SIG-M5 treated with dmso at 0.1 percent for 504 hours (cell line): ENCODE data around the gene PEX19.

Source experiments
- DNase-seq: peaks from one replicate; lab custom pipeline; 2025; ENCODE audit not compliant: unreplicated experiment; lab: John Stamatoyannopoulos, UW

The PEX19 gene

DNA sequence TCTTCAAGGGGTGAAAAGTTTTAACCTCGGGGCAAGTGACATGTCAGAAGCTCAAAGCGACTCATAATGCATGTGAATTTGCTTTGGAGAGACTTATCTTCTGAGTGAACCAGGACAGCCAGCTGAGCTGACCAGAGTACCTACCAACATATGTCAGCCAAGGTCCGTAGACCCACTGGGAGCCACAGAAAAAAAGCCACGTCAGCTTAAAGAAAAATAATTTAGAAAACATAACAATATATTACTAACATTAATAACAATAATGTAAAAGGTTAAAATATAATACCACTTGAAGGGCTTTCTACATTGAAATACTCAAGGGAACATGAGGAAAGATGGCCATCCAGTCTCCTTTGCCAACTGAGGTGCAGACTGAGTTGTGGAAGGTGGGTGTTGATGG is 6.9 kb downstream of the PEX19 start:
- no peak for DNase-seq

DNA sequence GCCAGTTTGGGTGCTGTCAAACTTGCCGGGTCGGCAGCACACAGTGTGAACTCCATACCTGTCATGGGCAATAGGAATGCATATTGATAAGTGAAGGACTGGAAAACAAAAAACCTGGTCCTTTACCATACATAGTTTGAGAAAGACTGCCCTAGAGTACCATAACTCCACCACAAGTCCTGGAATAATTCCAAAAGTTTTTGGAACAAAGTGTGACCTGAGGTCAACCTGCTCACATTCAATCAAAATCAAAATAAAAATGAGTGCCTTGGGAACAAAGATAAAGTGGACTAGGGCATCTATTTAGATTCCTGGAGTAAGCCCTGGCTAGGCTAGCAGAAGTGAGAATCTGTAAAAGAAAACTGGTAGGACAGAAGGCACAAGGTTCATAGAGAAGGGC is 7.6 kb downstream of the PEX19 start:
- no peak for DNase-seq

DNA sequence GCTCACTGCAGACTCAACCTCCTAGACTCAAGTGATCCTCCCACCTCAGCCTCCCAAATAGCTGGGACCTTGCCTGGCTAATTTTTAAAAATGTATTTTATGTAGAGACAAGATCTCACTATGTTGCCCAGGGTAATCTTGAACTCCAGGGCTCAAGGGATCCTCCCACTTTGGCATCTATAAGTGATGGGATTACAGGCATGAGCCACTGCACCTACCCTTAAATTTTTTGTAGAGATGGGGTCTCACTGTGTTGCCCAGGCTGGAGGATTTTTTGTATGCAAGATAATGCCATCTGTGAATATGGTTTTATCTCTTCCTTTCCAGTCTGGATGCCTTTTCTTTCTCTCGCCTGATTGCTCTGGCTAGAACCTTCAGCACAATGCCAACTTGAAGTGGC is 13.9 kb downstream of the PEX19 start:
- DNase-seq: no peak

DNA sequence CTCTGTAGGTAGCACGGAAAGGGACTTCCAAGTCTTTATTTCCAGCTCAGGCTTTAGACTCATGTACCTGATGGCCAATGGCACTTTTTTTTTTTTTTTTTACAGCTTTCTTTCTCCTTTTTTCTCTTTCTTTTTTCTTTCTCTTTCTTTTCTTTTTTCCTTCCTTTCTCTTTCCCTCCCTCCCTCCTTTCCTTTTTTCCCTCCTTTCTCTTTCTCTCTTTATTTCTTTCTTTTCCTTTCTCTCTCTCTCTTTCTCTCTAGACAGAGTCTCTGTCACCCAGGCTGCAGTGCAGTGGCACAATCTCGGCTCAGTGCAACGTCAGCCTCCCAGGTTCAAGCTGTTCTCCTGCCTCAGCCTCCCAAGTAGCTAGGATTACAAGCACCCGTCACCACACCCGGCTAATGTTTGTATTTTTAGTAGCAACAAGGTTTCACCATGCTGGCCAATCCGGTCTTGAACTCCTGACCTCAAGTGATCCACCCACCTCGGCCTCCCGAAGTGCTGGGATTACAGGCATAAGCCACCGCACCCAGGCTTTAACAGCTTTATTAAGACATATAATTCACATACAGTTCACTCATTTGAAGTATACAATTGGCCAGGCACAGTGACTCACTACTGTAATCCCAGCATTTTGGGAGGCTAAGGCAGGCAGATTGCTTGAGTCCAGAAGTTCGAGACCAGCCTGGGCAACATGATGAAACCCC is 17.5 kb downstream of the PEX19 start:
- DNase-seq: no peak

DNA sequence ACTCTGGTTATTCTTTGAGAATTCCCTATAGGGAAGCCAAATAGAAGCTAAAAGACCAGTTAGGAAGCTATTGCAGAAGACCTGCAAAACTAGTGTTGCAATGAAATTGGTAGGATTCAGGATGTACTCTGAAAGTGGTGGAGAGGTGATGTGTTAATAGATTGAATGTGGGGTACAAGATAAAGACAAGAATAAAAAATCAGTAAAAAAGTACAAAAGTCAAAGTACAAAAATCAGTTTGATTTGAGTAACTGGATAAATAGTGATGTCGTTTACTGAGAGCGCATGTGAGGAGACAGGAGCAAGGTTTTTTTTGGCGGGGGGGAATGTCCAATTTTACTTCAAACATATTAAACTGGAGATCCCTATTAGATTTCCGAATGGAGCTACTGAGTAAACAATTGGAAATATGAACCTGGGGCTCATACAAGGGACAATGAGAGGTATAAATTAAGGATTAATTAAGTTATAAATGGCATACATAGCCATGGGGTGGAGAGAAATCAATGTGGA is 20.1 kb downstream of the PEX19 start:
- no peak for DNase-seq

DNA sequence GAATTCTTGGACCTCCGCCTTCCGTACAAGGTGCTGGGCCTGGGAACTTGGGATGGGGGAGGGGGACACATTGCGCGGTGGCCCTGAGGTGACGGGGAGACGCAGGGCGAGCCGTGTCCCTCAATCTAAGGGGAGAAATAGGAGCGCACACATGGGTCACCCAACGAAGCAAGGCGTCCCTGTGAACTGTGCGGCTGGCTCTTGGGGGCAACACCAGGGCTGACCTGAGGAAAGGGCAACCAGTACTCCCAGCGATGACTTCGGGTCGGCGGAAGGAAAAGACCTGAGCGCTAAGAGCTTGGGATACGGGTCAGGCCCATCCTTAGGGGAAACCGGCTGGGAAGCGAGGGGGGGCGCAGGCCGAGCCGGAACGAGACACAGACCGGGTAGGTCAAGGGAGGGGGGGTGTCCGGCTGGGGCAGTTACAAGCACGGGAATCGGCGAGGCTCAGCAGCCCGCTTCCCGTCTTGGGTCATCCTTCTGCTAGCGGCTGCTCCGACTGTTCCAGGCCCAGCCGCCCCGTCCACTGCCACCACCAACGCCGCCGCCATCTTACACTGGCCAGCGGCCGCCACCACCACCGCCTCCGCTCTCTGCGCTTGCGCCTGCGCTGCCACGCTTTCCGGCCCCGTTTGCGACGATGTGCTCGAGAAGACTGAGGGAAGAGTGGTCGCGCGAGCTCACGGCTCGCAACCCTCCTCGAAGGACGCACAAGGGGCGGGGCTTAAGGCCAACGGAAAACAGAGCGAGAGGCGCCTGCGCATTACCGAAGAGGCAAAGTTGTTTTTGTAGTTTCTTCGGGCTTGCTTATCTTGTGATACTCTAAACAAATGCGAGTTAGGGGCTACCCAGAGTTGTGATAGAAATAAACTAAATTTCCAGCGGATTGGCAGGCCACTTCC is 22.8 kb downstream of the PEX19 start, which contains the start of gene DCAF8:
Gene DCAF8 (minus strand): TSS at position 657 of the 902 bp plus-strand sequence. CDS start 18,541 bp downstream, outside the sequence.
- peak; percentile 98 for DNase-seq

DNA sequence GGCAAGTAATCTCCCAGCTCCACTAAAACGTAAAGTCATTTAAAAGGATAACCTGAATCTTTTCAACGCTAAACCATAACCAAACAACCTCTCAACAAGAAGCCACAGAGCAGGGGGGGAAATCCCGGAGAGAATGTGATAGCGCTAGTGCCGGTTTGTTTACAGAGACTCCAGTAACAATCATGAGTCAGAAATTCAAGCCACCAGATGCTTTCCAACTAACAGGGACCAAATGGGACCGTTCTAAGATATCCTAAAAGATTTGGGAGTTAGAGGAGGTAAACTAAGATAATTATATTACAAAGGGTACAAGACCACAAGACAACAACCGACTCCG is 23.4 kb downstream of the PEX19 start:
- DNase-seq: peak; percentile 74

DNA sequence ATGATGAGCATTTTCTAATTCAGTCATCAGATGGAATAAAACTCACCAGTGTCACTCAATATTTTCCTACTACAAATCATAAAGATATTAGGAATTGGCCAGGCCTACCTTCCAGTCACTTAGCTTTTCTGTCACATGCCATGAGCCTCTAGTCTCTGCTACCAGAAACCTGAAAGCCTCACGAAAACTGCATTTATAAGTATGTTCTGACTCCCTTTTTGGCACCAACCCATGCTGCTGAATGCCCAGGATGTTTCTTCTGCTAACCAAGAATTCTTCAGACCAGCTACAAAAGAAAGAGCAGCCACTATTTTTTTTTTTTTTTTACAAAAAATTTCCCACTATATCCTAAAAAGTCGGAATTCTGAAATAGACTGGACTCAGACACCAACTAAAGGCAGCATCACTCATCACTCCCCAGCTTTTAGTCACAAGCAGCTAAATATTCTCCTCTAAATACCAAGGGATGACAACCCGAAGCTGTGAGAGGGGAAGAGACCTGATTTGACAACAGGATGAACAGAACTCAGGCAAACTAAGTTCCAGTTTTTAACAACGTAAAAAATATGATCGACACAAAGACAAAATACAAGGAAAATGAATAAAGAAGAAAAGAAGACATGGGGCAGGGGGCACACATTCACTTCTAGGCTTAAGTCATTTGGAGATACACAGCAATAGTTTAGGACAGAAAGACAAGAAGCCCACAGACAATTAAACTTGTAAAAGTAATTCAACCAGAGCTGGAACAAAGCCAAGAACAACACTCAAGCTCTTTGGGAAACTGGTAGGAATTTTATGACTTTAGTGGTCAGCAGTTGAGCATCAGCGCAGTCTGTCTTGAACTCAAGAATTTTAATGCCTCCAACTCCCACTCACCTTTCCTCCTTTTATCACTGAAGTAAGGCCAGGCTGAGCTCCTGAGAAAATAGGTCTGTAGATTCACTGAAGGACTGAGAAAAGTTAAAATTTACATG is 24.2 kb downstream of the PEX19 start:
- no peak for DNase-seq

DNA sequence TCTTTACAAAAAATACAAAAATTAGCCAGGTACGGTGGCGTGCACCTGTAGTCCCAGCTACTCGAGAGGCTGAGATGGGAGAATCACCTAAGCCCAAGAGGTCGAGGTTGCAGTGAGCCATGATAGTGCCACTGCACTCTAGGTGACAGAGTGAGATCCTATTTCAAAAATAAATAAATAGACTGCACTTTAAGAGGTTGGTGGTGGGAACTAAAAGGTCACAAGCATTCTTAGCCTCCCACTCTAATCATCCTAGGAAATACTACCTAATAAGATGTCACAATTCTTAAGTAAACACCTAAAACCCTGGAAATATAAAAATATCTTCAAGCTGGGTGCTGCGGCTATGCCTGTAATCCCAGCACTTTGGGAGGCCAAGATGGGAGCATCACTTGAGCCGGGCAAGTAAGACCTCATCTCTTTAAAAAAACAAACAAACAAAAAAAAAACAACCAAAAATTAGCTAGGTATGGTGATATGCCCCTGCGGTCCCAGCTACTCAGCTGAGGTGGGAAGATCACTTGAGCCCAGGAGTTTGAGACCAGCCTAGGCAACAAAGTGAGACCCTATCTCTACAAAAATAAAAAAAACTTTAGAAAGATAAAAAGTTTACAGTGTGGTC is 26.6 kb downstream of the PEX19 start:
- no peak for DNase-seq

DNA sequence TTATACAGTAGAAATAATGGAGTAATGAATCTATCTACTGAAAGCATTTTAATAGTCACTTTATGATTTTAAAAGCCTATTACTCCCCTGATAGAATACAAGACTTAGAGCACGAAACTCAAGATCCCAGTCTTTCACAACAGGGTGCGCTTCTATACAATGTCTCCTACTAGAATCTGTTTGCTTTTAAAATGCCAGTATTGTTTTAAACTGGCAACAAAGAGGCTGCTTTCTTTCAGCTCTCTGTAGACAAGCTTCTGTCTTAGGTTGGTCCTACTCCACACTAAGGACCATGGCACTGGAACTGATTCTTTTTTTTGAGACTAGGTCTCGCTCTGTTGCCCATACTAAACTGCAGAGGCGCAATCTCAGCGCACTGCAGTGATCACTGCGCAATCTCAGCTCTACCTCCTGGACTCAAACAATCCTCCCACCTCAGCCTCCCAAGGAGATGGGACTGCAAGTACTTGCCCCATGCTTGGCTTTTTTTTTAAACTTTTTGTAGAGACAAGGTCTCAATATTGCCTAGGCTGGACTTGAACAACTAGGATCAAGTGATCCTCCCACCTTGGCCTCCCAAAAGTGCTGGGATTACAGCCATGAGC is 27.4 kb downstream of the PEX19 start:
- no peak for DNase-seq

DNA sequence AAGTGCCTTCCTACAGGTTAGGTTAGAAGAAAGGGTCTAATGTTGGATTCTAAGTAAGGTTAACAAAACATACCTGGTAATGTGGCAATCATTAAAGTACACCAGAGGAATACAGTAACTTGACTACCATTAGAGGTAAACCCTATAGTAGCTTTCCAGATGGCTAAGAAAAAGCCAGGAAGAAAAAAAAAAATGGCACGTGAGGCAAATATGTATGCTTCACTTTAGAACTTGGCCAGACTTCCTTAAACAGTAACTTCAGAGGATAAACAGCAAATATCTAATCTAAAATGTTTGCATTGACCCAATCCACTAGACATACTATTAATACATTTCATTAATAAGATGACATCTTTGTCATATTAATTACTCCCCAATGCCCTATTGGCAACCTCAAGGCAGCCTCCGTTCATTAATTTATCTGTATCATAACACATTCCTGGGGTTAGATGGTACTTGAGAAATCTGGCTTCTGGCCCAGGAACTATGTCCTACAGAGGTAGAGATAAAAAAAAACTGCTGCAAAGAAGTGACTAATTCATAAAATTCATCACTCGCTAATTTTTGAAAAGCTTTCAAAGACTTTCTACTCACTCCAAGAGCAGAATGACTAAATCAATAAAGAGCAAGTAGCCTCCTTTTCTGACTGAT is 28.4 kb downstream of the PEX19 start:
- no peak for DNase-seq

DNA sequence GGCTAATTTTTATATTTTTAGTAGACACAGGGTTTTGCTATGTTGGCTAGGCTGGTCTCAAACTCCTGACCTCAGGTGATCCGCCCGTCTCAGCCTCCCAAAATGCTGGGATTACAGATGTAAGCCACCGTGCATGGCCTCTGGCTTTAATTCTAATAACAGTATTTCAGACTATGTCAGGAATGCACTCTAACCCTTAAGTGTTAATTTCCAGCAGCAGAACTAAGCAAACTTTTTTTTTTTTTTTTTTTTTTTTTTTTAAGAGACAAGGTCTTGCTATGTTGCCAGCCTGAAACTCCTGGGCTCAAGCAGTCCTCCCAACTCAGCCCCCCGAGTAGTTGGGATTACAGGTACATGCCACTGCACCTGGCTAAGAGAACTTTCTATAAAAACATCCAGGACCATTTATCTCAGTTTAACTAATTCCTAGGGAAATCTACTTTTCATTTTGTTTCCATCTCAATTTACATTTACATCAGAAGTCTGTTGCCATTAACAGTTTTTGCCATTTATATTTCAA is 29.1 kb downstream of the PEX19 start:
- DNase-seq: no peak

DNA sequence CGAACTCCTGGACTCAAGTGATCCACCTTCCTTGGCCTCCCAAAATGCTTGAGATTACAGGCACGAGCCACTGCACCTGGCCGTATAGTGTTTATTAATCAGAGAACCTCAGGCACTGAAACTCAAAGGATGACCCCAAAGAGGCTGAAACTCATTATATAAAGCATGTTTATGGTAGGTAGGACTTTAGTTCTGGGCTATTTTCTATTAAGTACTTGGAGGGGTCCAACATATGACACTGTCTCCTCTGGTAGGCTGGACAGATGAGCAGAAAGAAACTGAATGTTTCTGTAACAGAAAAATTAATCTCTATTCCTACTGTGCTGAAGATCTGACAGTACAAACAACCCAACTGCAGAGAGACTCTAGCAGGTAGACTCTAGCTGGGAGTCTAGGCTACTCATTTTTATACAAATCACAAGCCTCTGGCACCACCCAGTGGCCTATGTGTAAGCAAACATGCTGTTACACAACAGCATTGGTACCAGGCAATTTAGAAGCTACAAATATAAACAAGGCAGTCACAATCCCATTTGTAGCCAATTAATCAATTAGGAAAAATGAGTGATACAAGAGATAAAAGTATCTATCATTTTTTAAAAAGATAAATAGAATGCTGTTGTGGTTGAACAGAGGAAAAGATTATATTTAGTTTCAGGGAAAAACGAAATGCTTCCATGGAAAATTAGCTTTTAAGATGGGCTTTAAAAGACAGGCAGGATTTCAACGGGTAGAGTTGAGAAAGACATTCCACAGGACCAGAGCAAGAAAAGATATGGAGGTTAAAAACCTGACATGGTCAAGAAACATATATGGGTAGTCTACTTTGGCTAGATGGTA is 33.0 kb downstream of the PEX19 start:
- peak; percentile 77 for DNase-seq

DNA sequence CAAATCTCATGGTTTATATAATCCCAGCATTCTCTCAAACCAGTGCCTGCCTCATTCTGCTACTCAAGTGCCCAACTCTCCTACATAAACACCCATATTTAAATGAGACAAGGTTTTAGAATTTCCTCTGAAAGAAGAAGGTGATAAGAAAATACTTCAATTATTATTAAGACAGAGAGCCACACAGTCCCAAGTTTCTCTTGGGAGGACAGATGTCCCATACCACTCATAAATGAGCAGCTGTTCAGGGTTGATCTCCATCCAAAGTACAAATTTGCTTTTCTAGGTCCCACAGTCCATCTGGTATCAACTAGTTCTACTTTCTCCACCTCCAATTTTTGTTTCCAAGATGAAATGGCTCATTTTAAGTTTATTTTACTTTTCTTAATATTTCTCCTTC is 33.9 kb downstream of the PEX19 start:
- DNase-seq: no peak

DNA sequence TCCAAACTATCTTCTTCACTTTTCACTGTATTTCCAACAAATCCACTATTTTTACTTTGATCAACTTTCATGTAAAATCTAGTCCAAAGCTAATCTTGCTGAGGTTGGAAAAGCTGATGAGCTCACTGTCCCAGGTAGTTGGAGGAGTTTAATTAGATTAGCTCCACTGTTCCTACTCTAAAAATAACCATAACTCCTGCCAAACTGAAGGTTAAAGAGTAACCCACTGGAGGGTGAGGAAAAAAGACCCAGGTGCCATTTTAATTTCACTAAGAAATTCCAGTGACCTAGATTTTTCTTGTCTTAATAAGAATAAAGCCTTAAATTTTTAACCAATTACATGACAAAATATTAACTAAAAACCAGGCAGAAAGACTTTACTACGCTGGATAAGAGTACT is 37.9 kb downstream of the PEX19 start:
- DNase-seq: no peak

DNA sequence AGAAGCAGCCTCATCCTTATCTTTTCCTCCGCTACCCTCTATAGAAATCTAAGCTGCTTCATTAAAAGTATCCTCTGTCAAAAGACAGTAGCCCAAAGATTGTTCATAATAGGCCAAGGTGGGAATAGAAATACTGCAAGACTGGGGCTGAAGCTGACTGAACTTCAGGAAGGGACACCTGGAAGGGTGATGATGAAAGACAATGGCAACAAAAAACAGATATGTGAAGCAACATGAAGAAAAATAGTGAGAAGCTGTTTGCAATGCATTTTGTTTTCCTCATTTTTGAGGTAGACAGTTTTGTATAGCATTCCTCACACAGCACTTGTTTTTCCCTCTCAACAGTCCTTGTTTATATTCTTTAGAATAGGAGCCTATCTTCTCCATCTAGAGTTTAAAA is 39.5 kb downstream of the PEX19 start:
- DNase-seq: no peak

DNA sequence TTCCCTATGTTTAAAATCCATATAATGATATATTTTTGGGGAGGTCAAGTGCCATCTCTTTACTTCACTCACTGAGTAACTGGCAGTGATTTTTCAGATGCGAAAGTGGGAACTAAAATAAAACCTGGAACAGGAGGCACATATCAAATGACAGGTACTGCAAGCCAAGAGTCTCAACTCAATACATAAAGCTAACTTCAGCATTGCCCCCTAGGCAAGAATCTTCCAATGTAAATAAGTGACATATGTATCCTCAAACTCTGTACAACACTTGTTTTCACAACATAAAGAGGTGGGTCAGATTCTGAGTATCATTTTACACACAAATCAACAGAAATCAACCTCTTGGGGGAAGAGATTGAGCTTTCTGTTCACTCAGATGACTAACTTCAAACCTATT is 40.7 kb downstream of the PEX19 start:
- DNase-seq: no peak

DNA sequence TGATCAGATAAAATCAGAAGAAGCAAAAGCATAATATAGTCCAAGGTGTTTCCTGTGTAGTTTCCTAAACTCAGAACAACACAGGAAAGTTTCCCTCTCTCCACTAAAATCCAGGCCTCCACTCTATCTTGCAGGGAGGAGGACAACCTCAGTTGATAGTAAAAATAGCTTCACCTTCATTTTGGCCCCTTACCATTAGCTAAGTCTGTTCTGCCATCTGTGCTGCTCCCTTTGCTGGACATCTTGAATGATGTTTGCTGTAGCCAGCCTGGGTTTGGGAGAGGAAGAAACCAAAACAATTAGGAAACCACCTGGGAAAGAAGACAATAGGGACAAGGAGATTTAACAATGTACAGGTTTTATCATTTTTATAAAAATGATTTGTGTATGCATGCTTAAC is 41.2 kb downstream of the PEX19 start:
- no peak for DNase-seq
